Inferior parietal cortex (tissue), 1 donor: Measurements from ENCODE around the gene EXOC3.
"Not testable (repeated sequence)": the region's sequence is repeated elsewhere in the genome, so short reads cannot be mapped to it uniquely, and the experiment has no call there.

Experiments used
- DNase-seq: peaks from one replicate; pipeline ENCODE4 v3.0.0-alpha.2; 2016; ENCODE audit errors: extremely low spot score

The EXOC3 gene

DNA sequence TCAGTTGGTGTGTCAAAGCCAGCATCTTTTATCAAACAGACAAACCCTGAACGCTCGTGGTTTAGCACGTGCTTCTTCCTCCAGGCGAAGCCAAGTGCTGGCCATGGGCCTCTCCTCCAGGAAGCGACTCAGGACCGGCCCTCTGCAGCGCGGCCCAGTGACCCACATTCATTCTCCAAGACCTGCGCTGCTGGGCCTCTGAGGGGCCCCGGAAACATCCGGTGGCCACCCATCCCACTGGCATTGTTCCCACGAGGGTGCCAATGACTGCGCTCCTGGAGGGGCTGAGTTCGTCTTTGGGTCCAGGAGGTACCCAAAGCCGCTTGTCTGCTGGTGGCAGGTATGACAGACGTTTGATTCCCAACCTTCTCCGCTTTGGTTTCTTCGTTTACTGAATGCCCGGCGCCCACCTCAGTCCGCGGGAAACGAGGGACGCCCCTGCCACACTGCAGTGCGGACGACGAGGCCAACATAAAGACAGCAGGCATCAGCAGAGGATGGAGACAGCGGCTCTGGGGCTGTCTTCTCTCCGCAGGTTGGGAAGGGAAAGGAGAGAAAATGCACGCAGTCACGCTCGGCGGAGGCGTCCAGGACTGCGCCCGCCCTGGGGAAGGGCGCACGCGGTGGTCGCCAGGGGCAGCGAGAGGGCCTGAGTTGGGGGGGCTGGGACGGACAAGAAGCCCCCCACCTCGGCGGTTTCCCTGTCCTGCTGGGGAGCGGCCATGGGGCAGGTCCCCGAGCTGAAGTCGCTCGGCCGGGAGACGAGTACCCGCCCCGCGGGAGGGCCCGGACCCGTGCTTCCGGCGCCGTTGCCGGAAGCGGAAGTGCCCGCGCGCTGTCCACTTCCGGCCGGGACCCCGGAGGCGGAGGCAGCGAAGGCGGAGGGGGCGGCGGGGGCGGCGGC lies at the start of gene EXOC3:
Gene EXOC3, plus strand, starts transcription at position 842 of the 904 bp plus-strand sequence. CDS start 3,030 bp downstream, outside the sequence.
- peak; percentile 75 for DNase-seq

DNA sequence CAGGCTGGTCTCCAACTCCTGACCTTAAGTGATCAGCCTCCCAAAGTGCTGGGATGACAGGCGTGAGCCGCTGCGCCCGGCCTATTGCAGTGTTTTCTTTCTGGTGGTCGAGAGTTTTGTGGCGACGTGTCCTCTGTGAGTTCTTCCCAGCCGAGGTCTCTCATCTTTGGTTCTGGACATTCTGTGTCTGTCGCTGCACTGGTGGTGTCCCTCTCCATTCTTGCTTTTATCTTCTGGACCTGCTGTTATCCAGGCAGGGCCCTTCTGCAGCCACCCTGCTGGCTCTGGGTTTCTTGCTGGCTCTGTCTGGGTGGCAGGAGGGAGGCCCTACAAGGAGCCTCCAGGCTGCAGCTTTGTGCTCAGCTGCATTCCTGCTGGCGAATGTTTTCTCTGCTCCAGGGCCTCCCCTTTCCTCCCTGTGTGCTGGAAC lies 49.1 kb upstream of the EXOC3 start:
- no peak for DNase-seq

DNA sequence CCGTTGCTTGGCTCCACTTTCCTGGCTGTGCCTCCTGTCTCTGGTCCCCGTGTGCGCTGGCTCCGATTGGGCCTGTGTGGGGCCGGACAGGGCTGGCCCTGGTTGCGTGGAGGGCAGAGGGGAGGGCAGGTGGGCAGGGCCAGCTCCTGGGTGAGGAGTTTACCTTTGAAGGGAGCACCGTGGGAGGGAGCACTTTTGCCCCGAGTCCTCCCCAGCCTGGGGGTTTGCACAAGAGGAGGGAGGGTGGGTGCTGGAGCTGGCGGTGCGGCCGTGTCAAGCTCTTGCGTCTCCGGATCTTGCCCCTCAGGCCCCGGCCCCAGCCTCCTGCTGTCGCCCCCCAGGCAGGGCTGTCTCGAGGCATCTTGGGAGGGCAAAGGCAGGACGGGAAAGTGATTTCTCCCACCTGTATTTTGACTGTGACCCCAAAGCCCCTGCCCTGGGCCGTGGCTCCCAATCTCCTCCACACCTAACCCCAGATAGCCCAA lies 48.3 kb upstream of the EXOC3 start:
- DNase-seq = no peak

DNA sequence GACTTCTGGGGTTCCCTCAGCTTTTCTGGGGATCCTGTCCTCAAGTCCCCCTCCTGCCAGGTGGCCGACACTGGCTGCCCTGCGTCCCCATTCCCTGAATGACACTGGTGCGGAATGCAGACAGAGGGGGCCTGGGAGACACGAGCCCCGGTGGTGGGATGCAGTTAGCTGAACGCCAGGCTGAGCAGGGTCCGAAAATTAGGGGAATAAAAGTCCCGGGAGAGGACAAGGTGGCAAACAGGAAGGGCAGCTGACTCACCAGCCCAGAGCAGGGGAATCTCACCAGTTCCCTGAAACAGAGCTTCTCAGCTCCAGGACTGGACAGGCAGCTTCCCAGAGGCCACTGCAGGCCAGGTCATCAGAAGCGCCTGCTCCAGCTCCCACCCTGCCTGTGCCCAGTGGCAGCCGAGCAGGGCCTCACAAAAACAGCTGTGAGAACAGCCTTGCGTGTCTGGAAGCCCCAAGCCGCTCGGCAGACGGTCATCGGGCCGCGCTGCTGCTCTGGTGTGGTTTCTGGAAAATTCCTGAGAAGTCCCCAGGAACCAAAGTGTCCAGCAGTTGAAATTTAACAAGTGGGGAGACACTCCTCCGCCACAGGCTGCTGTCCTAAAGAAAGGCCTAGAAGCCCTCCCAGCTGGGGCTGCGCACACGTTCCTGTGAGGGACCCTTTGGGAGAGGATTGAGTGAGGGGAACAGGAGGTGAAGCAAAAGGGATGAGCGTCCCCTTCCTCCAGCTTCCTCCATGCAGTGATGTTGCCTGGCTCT lies 47.6 kb upstream of the EXOC3 start:
- no peak for DNase-seq

DNA sequence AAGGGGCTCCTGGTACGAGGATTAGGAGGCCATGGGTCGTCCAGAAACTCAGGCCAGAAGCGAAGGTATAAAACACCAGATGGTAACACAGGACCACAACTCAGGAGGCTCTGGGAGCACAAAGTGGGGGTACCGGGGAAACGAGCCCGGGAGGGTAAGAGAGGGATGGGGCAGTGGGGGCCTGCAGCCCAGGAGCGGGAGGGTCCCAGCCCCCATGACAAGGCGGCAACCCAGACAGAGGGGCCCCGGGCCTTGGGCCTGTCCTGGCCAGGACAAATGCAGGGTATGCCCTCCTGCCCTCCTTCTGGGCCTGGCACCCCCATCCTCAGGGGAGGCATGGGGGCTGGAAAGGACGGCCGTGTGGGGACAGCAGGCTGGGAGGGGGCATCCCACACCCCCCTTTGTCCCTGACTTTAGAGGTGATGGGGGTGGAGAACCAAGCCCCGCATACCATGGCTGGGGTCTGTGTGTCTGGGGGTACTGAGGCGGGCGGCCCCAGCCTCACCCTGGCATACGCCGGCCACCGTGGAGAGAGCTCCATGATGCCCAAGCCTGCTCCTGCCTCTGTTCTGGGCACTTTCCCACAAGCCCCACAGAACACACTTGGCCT lies 47.0 kb upstream of the EXOC3 start:
- DNase-seq = no peak

DNA sequence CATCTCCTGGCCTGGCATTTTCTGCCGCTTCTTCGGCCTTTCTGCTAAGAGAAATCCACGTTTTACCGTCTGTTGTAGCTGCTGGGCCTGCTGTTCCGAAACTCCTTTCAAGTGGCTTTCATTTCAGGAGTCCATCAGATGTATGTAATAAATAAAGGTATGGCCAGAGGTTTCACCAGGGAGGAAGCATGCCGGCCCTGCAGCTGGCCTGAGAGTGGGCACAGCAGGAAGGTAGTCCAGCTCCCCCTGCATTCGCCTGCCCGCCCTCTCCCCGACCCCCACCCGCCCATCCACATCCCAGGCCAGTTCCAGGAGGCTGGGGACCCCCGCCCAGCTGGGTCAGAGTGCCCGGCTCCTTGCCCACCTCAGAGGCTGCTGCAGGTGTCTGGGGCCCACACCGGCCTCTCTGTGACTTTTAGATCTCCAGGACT lies 46.4 kb upstream of the EXOC3 start:
- DNase-seq = no peak

DNA sequence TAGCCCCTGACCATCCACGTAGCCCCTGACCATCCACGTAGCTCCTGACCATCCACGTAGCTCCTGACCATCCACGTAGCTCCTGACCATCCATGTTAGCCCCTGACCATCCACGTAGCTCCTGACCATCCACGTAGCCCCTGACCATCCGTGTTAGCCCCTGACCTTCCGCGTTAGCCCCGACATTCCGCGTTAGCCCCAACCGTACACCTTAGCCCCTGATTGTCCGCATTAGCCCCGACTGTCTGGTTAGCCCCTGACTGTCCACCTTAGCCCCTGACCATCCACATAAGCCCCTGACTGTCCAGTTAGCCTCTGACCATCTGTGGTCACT lies 44.9 kb upstream of the EXOC3 start:
- DNase-seq = not testable (repeated sequence)

DNA sequence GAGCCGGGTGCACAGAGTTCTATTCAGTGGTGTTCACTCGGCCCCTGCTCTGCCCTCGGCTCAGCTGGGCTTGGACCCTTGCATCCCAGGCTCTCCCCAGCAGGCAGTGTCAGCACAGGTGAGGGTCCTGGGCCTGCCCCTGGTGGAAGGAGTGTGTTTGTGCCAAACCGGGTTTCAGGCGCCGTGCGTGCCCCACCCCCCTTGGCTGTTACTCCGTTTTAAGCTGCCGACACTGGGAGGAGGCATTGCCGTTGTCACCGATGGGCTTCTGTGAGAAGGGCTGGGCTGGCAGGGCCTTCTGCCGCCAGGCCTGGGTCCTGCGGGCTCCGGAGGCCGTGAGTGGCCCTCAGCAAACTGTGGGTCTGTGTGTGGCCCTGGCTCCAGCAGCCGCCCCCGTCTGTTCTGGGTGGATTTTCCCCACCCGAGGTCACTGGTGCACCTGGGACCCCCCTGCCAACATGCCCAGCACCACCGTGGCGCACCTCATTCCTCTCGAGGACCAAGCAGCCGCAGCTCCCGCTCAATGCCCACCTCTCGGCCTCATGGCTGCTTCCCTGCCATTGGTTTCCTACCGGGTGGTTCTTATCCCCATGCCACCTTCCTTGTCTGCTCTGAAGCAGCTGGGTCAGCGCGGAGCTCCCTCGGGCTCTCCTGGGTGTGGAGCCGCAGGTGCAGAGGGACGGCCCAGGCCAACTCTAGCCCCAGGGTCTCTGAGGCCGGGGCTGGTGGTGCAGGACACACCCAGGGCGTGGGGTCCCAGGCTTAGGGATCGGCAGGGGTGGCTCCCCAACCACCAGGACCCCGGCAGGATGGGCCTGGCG lies 44.3 kb upstream of the EXOC3 start:
- DNase-seq = no peak

DNA sequence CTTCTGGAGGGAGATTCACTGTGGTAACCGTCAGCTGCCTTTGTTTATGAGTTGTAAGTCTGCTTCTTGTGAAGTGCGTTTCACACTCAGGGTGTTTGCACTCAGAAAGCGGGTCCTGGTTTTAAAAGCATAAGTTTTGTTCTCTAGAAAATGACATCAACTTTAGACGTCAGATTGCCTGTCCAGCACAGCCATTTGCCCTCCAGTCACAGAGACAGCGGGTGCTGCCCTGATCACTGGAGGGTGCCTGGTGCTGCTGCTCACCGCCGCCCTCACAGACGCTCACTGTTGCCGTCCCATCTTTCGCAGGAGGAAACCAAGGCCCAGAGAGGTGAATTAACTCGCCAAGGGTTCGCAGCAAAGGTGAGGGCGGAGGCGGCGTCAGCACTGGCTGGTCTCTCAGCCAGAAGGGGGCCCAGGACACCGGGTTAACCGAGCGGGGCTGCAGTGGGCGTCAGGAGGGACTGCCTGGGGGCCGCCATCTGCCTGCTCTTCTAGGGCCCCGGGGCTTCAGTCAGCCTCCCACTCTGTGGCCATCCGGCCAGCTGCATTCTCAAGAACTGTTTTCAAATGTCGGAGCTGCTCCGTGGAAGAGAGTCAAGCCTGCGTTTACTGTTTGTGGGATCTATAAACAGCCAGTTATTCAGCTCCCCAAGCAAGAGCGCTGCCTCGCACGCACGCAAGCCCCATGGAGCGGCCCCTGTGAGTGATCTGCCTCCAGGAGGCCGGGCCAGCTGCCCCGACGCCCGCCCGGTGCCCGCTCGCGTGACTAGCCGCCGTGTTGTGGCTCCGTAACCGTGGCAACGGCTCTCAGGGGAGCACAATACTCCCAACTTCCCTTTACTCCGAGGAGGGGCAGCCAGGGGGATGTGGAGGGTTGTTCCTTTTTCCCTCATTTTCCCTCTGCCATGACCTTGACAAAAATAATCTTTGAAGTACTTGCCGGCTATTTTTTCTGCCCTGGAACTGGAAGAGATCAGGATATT lies 43.4 kb upstream of the EXOC3 start:
- no peak for DNase-seq

DNA sequence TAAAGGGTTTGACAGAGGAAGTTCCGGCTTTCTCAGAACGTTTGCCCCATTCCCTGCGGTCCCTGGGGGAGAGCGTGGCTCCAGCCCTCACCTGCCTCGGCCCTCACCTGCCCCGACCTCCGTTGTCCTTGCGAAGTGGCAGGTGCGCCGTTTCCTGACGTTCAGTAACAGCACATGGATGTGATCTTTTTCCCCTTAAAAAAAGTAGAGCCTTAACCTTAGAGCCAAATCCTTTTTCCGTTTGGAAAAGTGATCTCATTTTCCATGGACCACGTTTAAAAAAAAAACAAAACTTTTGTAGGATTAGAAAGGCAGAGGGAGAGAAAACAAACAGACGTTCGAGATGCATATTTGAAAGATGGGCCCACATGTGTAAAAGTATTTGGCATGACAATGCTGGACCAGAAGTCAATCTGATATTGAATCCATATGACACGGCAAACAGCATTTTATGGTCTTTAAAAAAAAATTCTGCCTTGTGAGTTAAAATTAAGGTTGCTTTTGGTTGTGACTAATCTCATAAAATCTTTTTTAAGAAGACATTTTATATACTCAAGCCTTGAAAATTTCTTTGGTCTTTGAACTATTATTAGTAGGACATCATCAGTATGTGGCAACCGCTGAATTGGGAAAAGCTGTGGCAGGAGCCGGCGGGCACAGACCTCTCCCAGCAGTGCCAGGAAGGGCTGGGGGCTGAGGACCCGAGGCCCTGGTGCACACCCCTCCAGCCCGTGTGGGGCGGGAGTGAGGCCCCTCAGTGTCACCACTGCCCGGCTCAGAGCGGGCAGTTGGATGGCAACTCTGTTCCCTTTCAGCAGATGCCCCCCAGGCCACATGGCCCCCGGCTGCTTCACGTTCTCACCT lies 42.5 kb upstream of the EXOC3 start:
- DNase-seq = no peak

DNA sequence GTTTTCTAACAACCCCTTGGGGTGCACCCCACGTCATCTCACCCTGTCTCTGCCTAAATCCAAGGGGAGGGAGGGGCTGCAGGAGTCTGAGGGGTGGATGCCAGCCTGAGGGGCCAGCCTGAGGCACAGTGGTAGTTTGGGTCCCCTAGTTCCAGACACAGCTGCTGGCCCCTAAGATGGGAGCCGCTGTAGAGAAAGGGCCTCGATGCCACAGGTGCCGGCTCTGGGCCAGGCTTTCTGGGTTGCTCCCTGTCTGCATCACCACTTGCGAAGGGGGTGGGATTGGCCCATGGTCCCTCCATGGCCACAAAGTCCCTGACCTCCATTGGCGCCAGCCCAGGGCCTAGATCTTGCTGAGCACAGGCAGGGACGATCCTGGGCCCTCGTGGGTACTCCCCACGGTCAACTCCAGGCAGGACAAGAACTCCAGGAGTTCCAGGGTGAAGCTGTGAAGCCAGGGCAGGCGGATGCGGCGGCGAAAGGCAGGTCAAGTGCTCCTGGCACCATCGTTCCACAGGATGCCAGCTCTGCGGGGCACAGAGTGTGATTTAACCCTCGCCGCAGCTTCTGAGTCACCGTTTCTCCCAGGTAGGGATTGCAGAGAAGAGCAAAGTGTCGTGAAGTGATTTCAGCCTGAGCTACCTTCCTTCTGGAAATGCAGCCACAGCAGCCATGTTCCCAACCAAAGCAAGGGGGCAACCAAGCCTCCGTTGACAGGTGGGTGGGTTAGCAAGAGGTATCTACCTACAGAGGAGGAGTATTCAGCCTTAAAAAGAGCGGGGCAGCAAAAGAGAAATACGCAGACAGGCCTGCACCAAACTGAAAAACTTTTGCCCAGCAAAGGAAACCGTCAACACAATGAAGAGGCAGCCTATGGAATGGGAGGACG lies 41.6 kb upstream of the EXOC3 start:
- no peak for DNase-seq

DNA sequence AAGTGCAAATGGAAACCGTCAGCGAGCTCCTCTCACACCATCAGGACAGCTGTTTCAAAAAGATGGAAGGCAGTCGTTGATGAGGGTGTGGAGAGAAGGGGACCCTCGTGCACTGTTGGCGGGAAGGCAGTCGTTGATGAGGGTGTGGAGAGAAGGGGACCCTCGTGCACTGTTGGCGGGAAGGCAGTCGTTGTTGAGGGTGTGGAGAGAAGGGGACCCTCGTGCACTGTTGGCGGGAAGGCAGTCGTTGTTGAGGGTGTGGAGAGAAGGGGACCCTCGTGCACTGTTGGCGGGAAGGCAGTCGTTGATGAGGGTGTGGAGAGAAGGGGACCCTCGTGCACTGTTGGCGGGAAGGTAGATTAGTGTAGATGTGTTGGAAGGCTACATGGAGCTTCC lies 40.8 kb upstream of the EXOC3 start:
- not testable (repeated sequence) for DNase-seq

DNA sequence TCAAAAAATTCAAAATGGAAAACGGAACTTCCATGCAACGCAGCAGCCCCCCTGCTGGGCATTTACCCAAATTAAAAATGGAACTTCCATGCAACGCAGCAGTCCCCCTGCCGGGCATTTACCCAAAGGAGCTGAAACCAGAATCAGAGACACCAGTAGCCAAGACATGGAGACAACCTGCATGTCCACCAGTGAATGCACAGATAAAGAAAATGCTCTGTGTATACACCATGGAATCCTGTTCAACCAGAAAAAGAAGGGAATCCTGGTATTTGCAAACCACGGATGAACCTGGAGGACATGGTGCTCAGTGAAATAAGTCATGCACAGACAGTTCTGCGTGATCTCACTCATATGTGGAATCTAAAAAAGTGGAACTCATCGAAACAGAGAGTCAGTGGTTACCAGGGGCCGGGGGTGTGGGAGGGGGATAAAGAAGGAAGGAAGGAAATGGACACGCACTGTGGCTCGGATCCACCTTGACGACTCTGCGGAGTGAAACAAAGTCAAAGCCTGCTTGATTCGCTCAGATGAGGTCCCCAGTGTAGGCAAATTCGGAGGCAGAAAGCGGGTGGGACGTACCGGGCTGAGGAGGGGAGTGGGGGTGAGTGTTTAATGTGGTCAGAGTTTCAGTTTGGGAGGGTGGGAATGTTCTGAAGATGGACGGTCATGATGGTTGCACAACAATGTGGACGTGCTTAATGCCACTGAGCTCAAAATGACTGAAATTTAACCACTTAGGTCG lies 40.2 kb upstream of the EXOC3 start:
- DNase-seq = no peak

DNA sequence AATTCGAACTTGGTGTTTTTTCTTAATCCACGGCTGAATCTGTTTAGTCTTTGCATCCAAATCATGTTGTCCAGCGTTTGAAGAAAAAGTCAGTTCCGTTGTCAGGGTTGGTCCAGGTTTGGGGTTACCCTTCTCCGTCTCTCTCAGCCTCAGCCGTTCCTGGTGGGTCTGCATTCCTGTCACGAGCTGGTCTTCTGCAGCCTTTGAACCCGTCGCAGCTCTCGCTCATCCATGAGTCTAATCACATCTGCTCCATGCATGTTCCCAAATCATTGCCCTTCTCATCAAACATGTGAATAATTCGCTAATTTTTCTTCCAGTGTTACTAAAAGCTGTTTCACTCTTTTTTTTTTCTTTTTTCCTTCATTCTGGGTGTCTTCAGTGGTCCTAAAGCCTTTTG lies 39.0 kb upstream of the EXOC3 start:
- no peak for DNase-seq

DNA sequence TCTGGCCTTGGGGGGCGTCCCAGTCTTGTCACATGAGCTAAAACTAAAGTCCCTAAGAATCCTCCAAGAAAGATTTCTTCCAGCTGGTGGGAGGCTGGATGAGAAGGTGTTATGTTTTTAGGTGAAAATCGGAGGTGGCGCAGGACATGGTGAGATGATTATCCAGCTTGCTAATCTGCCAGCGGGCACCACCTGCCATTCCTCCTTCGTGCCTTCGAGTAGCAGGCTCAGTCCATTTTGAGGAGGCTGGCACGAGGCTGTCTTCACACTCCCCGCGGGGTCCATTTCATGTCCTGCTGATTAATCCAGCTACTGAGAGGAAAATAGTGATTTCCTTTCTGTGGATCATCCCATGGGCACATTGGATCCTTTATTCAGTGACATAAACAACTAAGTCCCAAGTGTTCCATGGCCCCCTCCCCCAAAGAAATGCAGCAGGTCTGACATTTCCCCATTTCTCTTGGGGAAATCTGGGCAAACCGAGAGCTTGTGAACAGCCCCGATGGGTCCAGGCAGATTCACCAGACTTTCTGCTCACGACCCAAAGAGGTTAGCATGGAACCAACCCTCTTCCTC lies 38.2 kb upstream of the EXOC3 start:
- DNase-seq = no peak

DNA sequence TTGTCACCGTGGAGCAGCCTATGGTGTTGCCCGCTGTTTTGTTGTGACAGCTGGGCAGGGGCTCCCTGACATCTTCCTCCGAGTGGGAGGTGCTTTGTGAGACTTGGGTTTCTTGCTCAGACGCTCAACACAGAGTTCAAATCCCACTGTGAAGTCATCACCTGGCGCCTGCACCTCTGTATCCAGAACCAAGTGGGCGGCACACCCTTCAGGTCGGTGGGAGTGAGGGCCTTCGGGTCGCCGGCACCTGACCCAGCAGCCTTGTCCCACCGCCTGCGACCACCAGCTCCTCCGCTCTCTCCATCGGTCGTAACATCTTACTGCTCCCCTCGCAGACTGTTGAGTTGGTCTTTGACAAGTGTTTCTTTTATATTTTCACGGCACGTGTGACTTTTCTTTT lies 37.6 kb upstream of the EXOC3 start:
- DNase-seq = no peak

DNA sequence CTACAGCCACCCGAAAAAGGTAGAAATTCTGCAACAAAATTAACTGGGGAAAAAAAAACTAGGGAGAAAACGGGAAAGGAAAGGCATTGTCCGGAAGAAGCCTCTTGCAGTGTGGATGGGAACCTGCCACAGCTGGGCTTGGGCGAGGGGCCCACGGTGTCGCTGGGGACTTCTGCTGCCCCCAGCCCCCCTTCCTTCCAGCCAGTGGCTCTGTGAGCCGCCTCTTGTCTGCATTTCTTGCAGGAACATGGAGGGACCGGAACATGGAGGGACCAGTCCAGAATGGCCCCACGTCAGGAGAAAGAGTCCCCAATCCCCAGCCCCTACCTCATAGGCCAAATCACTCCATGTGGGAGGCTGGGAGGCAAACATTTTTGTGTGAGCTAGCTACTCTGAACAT lies 36.9 kb upstream of the EXOC3 start:
- DNase-seq = no peak
